ENCODE measurements around the gene SYNJ2. TPM values are rescaled to one million over a fixed set of nuclear protein-coding genes. Genes with fewer than 3 reads are reported as not detected.

The SYNJ2 gene
- polyA plus RNA-seq, 1 donor, result 11.5 TPM

- DNase-seq, result no peak
Observed at GRCh38 chr6:158081657-158081935, 99.9 kb downstream of the SYNJ2 start.

DNA sequence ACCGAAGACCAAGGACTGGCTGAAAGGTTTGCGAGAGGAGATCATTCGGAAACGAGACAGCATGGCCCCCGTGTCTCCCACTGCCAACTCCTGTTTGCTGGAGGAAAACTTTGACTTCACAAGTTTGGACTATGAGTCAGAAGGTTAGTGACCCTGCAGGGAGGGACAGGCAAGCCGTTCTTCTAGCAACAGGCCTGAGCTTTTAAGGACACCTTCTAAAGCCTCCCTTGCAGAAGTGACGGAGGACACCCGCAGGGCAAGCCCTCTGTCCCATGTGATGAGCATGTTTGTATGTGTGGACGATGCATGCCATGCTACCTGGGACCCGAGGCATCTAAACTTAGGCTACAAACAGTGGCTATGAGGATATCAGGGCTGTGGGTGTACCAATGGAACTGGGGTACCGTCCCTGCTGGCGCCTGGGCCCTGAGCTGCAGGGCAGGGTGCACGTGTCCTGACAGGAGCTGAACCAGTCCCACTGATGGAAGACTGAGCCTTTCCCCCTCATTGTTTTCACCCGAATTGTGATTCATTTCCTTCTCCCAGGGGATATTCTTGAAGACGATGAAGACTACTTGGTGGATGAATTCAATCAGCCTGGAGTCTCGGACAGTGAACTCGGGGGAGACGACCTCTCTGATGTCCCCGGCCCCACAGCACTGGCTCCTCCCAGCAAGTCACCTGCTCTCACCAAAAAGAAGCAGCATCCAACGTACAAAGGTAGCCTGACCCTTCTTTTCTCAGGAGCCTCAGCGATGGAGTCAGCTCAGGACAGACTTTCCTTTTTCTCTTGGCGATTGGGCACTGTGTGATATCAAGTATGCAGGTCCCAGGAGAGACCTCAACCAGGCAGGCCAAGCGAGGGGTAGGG is 102.0 kb downstream of the SYNJ2 start:
- DNase-seq, result no peak

- DNase-seq, result no peak
Observed at GRCh38 chr6:158085261-158086053, 103.8 kb downstream of the SYNJ2 start.

DNA sequence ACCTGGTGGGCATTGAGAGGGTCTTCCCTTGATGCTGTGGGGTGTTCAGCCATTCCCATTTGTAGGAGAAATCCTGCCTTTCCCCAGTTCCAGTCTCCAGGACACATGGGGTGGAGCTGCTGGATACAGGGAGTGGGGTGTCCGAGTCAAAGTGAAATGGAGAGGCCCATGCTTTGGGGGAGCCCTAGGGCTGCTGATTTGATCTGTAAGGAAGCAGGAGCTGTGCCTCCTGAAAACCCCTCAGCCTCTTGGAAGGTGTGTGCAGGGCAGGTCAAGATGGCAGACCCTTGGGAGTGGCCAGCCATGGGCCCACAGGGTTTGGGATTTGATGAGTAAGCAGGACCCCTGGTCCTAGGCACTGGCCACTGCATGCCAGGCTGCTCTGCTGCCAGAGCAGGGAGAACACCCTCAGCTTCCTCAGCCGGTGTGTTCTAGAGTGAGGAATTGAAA is 104.4 kb downstream of the SYNJ2 start:
- DNase-seq, result no peak

- peak; percentile 35 for DNase-seq
Observed at GRCh38 chr6:158086504-158087223, 105.0 kb downstream of the SYNJ2 start.

GRCh38 chr6:158087224-158087867 is 105.7 kb downstream of the SYNJ2 start:
- DNase-seq, result no peak

DNA sequence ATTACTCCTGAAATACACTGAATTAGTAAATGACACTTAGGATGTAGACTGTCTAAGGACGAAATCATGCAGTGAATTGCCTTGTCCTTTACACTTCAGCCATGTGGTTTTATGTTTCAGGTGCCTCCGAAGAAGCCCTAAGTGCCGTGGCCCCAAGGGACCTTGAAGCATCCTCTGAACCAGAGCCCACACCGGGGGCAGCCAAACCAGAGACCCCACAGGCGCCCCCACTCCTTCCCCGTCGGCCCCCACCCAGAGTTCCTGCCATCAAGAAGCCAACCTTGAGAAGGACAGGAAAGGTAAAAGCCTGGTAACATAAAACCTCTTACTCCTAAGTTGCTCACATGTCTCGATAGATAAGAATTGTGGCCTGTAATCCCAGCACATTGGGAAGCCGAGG is 111.1 kb downstream of the SYNJ2 start:
- no peak for DNase-seq

DNA sequence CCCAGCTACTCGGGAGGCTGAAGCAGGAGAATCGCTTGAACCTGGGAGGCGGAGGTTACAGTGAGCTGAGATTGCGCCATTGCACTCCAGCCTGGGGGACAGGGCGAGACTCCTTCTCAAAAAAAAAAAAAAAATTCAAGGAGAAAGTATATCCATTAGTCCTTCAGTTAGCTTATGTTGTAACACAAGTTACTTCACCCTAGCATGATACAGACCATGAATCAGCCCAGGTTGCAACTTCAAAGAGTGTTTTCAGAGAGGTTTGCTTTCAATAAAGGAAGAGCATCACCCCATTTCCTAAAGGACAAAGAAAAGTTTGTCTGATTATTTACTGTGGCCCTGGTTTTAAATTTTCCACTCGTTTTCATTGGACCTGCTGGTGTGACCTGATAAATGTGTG is 113.4 kb downstream of the SYNJ2 start:
- no peak for DNase-seq

- DNase-seq, result no peak
Observed at GRCh38 chr6:158095671-158096070, 114.0 kb downstream of the SYNJ2 start.

- DNase-seq, result no peak
Observed at GRCh38 chr6:158103228-158103627, 121.6 kb downstream of the SYNJ2 start.

DNA sequence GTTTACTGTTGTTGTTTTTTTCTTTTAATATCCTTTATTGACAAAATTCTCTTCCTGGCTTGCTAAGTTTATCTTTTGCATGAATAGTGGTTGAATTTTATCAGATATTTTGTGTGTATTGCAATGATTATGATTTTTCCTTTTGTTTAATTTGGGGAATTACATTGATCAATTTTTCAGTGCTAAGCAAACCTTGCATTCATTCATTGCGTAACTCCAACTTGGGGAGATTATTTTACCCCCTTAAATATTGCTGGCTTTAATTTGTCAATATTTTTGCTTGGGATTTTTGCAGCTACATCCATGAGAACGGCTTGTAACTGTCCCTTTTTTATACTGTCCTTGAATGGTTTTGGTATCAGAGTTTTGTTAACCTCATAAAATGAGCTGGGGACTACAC is 123.0 kb downstream of the SYNJ2 start:
- DNase-seq, result no peak

DNA sequence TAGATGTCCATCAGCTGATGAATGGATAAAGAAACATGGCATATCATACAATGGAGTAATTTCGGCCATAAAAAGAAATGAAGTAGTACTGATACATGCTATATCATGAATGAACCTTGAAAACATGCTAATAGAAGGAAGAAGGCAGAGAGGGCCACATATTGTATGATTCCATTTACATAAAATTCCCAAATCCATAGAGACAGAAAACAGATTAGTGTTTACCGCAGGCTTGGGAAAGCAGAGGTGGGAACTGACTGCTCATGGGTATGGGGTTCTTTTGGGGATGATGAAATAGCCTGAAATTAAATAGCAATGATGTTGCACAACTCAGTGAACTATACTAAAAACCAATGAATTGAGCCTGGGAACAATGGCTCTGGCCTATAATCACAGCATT is 128.1 kb downstream of the SYNJ2 start:
- no peak for DNase-seq

- no peak for DNase-seq
Observed at GRCh38 chr6:158110986-158111385, 129.3 kb downstream of the SYNJ2 start.

DNA sequence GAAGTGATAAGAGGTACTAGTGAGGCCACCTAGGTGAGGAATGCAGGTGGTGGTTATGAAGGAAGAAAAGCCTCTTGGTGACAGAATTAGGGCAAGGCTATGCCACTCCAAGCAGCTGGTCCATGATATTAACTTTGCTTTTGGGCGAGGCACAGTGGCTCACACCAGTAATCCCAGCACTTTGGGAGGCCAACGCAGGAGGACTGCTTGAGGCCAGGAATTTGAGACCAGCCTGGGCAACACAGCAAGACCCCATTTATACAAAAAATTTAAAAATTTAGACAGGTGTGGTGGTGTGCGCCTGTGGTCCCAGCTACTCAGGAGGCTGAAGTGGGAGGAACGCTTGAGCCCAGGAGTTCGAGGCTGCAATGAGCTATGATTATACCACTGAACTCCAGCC is 130.3 kb downstream of the SYNJ2 start:
- no peak for DNase-seq

GRCh38 chr6:158113802-158114201 is 132.1 kb downstream of the SYNJ2 start:
- DNase-seq, result no peak

DNA sequence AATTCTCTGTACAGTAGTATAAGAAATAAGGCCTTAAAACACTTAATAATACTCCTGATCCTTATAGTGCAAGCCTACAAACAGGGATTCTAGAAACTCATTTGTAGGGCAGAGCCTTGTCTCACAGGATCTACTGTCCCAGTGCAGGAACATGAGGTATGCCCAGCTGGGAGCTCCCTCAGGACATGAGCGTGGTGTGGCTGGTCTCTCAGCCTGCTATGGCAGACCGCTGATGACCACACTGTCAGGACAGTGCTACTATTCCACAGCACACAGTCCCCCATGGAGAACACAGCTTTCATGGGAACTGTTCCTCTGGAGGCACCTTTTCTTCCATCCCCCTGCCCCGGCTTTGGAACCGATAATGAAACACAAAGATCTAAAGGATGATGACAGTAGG is 133.4 kb downstream of the SYNJ2 start:
- DNase-seq, result no peak

- DNase-seq, result no peak
Observed at GRCh38 chr6:158115508-158115907, 133.8 kb downstream of the SYNJ2 start.

DNA sequence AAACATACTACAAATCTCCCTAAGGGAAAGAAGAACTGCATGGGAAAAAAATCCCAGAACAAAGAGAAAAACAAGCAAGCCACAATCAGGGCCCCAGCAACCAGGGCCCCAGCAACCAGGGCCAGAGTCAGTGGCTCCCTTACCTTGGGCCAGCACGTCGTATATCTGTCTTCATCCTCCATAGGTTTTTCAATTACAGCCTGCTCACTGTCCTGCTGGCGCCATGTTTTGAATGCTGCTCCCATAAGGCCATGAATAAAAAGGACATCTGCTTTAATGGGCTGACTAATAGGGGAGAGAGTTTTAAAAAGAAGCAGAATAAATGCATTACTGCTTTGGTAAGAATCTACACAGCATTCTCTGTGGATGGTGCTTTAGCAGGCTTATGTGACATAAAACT is 137.2 kb downstream of the SYNJ2 start:
- DNase-seq, result no peak

DNA sequence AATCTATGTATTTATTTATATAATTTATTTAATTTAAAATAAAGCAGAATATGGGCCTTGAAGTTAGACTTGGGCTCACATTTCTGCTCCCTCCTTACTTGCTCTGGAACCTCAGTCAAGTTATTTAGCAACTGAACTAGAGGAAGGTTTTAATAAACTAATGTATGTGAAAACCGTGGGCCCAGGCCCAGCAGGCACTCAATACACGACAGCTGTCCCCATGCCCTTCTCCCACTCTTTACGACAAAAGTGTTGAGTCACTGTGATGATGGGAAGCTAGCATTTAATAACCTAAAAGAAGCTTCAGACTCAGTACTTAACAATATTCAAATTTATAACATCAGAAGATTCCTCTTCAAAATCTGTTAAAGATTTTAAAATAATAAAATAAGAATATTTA is 139.7 kb downstream of the SYNJ2 start:
- no peak for DNase-seq

- DNase-seq, result no peak
Observed at GRCh38 chr6:158122048-158122447, 140.4 kb downstream of the SYNJ2 start.

- no peak for DNase-seq
Observed at GRCh38 chr6:158124288-158124687, 142.6 kb downstream of the SYNJ2 start.

DNA sequence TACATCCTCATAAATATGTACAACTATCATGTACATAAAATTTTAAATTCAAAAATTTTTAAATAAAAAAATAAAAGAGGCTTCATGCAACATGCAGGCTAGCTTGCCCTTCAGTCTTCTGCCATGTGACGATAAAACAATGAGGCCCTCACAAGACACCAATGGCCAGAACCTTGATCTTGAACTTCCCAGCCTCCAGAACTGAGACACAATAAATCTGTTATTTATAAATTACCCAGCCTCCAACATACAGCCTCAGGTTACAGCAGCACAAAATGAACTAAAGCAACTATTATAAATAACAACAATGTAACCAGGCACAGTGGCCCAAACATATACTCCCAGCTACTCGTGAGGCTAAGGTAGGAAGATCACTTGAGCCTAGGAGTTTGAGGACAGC is 143.6 kb downstream of the SYNJ2 start:
- DNase-seq, result no peak
